ENCODE data around the gene DOCK4. TPM values are rescaled to one million over a fixed set of nuclear protein-coding genes. Genes with fewer than 3 reads are reported as not detected.

Gene DOCK4
- total RNA-seq, 1 donor from 2014 or later = 10.6 TPM

- DNase-seq (ENCODE audit: low read depth) = no peak
- TF ChIP-seq, protein P1, sequence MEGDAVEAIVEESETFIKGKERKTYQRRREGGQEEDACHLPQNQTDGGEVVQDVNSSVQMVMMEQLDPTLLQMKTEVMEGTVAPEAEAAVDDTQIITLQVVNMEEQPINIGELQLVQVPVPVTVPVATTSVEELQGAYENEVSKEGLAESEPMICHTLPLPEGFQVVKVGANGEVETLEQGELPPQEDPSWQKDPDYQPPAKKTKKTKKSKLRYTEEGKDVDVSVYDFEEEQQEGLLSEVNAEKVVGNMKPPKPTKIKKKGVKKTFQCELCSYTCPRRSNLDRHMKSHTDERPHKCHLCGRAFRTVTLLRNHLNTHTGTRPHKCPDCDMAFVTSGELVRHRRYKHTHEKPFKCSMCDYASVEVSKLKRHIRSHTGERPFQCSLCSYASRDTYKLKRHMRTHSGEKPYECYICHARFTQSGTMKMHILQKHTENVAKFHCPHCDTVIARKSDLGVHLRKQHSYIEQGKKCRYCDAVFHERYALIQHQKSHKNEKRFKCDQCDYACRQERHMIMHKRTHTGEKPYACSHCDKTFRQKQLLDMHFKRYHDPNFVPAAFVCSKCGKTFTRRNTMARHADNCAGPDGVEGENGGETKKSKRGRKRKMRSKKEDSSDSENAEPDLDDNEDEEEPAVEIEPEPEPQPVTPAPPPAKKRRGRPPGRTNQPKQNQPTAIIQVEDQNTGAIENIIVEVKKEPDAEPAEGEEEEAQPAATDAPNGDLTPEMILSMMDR (conservative IDR thresholded peaks at IDR 0.05; ENCODE audit: low read depth, low read length) = no peak
- no peak overlapping the region for H3K4me3 ChIP-seq (ENCODE audit: low read depth, low read length)
Observed at GRCh38 chr7:111681242-111681641, 525.0 kb downstream of the DOCK4 start.

DNA sequence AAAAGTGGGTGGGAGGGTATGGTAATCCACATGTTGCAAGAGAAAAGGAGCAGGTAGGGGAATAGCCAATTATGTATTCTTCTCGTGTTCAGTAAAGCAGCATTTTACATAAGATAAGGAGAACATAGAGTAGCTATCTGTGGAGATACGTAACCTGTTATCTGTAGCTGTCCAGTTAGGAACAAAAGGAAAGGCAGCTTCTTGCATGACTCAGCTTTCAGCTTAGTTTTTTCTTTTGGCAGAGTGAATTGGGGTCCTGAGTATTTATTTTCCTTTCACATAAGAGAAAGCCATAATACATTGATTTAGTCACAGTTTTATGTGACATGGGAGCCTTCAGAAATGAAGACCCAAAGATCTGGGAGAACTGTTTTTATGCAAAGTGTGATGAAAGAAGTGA is 527.2 kb downstream of the DOCK4 start:
- no peak overlapping the region for H3K4me3 ChIP-seq (ENCODE audit: low read depth, low read length)
- TF ChIP-seq, protein P1 (conservative IDR thresholded peaks at IDR 0.05; ENCODE audit: low read depth, low read length) = no peak
- DNase-seq (ENCODE audit: low read depth) = no peak

DNA sequence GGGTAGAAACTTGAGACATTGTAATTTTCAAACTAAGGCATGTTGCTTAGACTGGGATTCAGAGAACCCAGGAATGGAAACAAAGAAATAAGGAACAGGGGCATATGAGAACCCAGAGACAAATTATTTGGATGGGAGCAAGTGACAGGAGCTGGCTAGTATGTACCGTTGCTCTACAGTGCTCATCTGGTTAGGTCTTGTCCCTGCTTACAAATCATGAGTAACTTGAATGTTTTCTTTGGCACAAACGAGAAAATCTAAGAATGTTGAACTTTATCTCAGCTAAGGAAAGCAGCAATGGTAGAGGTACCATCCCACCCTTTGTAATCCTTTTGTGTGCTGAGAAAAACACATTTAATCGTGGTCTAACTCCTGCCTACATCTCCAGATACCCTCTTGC is 527.9 kb downstream of the DOCK4 start:
- TF ChIP-seq, protein P1 (conservative IDR thresholded peaks at IDR 0.05; ENCODE audit: low read depth, low read length) = no peak
- DNase-seq (ENCODE audit: low read depth) = no peak
- no peak overlapping the region for H3K4me3 ChIP-seq (ENCODE audit: low read depth, low read length)

GRCh38 chr7:111677848-111678247 is 528.4 kb downstream of the DOCK4 start:
- peak; percentile 13 for DNase-seq (ENCODE audit: low read depth)
- no peak overlapping the region for H3K4me3 ChIP-seq (ENCODE audit: low read depth, low read length)
- TF ChIP-seq, protein P1 (conservative IDR thresholded peaks at IDR 0.05; ENCODE audit: low read depth, low read length) = no peak

- H3K4me3 ChIP-seq (ENCODE audit: low read depth, low read length) = no peak overlapping the region
- TF ChIP-seq, protein P1 (conservative IDR thresholded peaks at IDR 0.05; ENCODE audit: low read depth, low read length) = no peak
Observed at GRCh38 chr7:111676811-111677210, 529.4 kb downstream of the DOCK4 start.

More at GRCh38 chr7:111676811-111677210, 529.4 kb downstream of the DOCK4 start:
- DNase-seq (ENCODE audit: low read depth) = no peak

Other genes starting within 250 kb of the DOCK4 start
- 17.3 and 19.0 TPM in 2 replicates for gene ZNF277, start 296 bp upstream of the DOCK4 start, total RNA-seq
- 18.0 and 27.3 TPM in 2 replicates for gene IFRD1, start 244.1 kb upstream of the DOCK4 start, total RNA-seq